Measurements from ENCODE around the gene MZT2B. TPM values are rescaled to one million over a fixed set of nuclear protein-coding genes. Genes with fewer than 3 reads are reported as not detected.
"Not testable (repeated sequence)": the region's sequence is repeated elsewhere in the genome, so short reads cannot be mapped to it uniquely, and the experiment has no call there.

Gene MZT2B
- total and polyA plus RNA-seq, 2 of the 4 experiments (the other 2 are of a cell fraction), result 24.9 to 115 TPM

DNA sequence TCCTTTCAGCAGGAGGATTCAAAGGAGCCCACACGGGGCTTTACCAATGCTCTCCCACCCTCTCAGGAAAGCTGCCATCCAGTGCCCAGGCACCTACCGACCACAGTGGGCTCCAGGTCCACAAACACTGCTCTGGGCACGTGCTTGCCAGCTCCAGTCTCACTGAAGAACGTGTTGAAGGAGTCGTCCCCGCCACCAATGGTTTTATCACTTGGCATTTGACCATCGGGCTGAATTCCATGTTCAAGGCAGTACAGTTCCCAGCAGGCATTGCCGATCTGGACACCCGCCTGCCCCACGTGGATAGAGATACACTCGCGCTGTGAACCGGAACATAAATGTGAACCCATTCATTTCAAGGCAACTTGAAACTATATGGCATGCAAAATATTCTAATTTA is 14.0 kb downstream of the MZT2B start:
- CTCF ChIA-PET, result interaction anchor here (1.5 kb wide), 1 partner anchor 15 kb away, joined by 3 read pairs; the partner anchor contains the start of gene SMPD4
- H2BK15ac ChIP-seq (ENCODE audit: low read depth, low read length); H2BK5ac ChIP-seq (ENCODE audit: low read depth, low read length, poor library complexity, severe bottlenecking); H2BK120ac ChIP-seq (ENCODE audit: low read depth, low read length); H3K4ac ChIP-seq (ENCODE audit: low read depth, low read length); H3K4me3 ChIP-seq (ENCODE audit: insufficient read depth, low read depth, low read length); H2AK9ac ChIP-seq (replicated peaks; ENCODE audit: low read depth, low read length, poor library complexity); ATAC-seq (ENCODE audit: low read depth); dilution Hi-C loops (cut with HindIII; ENCODE audit: low sequenced_read_pairs, unreplicated experiment); DNase-seq; H2AFZ ChIP-seq (replicated peaks; ENCODE audit: low read length, poor library complexity); H3K9me3 ChIP-seq (ENCODE audit: control insufficient read depth, insufficient read depth, low read length); H3K14ac ChIP-seq (replicated peaks; ENCODE audit: low read depth, low read length); H2AK5ac ChIP-seq (ENCODE audit: low read depth, low read length); H3K23ac ChIP-seq (ENCODE audit: low read depth, low read length); H3K9me1 ChIP-seq (ENCODE audit: insufficient read depth, low read length); H3K79me1 ChIP-seq (ENCODE audit: low read depth in 1 of 2, low read length in 2 of 2); H3K27me3 ChIP-seq (ENCODE audit: control insufficient read depth, insufficient read depth, low read length); H3K9ac ChIP-seq (ENCODE audit: low read depth, low read length); H3K27ac ChIP-seq (ENCODE audit: insufficient read depth, low read length); H4K8ac ChIP-seq (ENCODE audit: low read depth in 2 of 2, low read length in 2 of 2); H4K20me1 ChIP-seq (ENCODE audit: insufficient read depth, low read length); intact Hi-C loops (cut with micrococcal nuclease); POLR2A ChIA-PET (ENCODE audit: unreplicated experiment); H3K36me3 ChIP-seq (ENCODE audit: control insufficient read depth, insufficient read depth, low read length); H4K91ac ChIP-seq (ENCODE audit: insufficient read depth, low read depth, low read length); H3K4me1 ChIP-seq (ENCODE audit: control insufficient read depth, insufficient read depth, low read length); BruUV-seq (replicated peaks); in situ Hi-C loops (cut with MboI; ENCODE audit: low sequenced_read_pairs); H3K4me2 ChIP-seq (ENCODE audit: low read depth, low read length); H3K56ac ChIP-seq (ENCODE audit: extremely low read depth, insufficient read depth, low read length); H3K18ac ChIP-seq (ENCODE audit: low read depth, low read length); H4K5ac ChIP-seq (ENCODE audit: low read depth, low read length); H2BK20ac ChIP-seq (ENCODE audit: low read depth, low read length): not testable (repeated sequence)
- WGBS, 2 experiments (ENCODE audit: extremely low coverage in 2 of 2, insufficient read length in 1 of 2), result no CpG with 5 or more reads among the region's 13 CpGs

All from IMR-90 (cell line).